PFSK-1 (cell line): ENCODE measurements around the gene DNAH8.

Experiments used
- POLR2AphosphoS5 ChIP-seq: IDR thresholded peaks from 2 replicates; pipeline ENCODE4 v1.6.1; 2012; ENCODE audit warnings: low read depth, mild to moderate bottlenecking, control low read depth, low read length, moderate library complexity
- TF ChIP-seq, protein P1 (sequence below), 2 experiments: IDR thresholded peaks; 2 replicates each; pipeline versions ENCODE4 v1.6.1 to v1.8.0; 2011 to 2012; ENCODE audit warnings: low read depth in 2 of 2, low read length in 2 of 2, control low read depth in 1 of 2, inconsistent platforms in 1 of 2, mild to moderate bottlenecking in 1 of 2, moderate library complexity in 1 of 2; ENCODE audit not compliant: insufficient read depth in 1 of 2

DNA sequence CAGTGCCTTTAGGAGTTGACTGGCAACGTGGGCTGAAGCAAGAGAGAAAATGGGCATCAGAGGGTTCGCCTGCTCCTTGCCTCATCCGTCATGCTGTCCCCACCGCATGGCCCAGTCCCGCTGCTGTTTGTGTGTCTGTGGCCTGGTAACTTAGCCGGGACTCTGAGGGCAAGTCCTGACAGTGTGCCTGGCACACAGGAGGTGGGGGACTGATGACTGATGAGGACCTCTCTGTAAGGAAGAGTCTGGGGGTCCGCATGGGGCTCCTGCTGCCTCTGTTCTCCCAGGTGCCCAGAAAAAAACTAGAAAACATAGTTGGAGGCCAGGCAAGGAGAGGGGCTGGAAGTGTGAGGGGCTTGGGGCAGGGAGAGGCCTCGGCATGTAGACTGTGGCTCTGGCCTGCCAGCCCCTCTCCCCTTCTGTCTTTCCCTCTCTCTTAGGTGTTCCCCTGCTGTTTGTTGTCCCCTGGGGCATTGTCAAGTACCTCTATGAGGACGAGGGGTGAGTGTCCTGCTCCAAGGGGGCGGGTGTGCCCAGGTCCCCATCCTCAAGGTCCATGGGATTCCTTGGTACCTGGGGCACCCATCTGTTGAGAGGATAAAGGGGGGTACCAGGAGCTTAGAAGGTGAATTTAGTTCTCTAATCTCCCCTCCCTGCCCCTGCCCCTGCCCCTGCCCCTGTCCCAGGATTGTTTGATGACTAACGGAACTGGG is 362.9 kb downstream of the DNAH8 start:
- TF ChIP-seq, protein P1, sequence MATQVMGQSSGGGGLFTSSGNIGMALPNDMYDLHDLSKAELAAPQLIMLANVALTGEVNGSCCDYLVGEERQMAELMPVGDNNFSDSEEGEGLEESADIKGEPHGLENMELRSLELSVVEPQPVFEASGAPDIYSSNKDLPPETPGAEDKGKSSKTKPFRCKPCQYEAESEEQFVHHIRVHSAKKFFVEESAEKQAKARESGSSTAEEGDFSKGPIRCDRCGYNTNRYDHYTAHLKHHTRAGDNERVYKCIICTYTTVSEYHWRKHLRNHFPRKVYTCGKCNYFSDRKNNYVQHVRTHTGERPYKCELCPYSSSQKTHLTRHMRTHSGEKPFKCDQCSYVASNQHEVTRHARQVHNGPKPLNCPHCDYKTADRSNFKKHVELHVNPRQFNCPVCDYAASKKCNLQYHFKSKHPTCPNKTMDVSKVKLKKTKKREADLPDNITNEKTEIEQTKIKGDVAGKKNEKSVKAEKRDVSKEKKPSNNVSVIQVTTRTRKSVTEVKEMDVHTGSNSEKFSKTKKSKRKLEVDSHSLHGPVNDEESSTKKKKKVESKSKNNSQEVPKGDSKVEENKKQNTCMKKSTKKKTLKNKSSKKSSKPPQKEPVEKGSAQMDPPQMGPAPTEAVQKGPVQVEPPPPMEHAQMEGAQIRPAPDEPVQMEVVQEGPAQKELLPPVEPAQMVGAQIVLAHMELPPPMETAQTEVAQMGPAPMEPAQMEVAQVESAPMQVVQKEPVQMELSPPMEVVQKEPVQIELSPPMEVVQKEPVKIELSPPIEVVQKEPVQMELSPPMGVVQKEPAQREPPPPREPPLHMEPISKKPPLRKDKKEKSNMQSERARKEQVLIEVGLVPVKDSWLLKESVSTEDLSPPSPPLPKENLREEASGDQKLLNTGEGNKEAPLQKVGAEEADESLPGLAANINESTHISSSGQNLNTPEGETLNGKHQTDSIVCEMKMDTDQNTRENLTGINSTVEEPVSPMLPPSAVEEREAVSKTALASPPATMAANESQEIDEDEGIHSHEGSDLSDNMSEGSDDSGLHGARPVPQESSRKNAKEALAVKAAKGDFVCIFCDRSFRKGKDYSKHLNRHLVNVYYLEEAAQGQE (IDR thresholded peaks at IDR 0.05; ENCODE audit: insufficient read depth in 1 of 2, low read depth in 2 of 2, low read length in 2 of 2): no peak
- TF ChIP-seq POLR2AphosphoS5: no peak
